ENCODE measurements around the gene TSPAN9. TPM values are rescaled to one million over a fixed set of nuclear protein-coding genes. Genes with fewer than 3 reads are reported as not detected.
A peak's percentile ranks its signal among the peaks of the same experiment; 100 is the strongest.

Gene TSPAN9
- total RNA-seq, 1 donor, result 13.0 TPM

DNA sequence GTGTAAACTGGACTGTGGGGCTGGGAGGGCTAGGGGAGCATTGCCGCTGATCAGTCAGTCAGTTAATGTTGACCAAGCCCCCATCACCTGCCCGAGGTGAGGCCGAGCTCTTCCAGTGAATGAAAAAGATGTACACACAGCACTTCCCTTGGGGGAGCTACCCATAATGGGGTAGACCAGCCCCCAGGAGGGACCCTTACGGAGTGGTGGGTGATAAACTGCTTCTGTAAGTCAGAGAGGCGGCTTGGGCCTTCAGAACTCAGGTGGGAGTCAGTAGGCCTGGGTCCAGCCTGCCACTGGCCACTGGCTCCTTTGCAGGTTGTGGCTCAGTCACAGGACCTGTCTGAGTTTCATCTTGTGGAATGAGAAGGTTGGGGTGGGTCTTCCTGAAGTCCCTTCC, 43.5 kb downstream of the TSPAN9 start:
- no peak overlapping the region for H2AFZ ChIP-seq (ENCODE audit: low read length)
- DNase-seq (ENCODE audit: insufficient read length, low spot score, missing footprints), result no peak

DNA sequence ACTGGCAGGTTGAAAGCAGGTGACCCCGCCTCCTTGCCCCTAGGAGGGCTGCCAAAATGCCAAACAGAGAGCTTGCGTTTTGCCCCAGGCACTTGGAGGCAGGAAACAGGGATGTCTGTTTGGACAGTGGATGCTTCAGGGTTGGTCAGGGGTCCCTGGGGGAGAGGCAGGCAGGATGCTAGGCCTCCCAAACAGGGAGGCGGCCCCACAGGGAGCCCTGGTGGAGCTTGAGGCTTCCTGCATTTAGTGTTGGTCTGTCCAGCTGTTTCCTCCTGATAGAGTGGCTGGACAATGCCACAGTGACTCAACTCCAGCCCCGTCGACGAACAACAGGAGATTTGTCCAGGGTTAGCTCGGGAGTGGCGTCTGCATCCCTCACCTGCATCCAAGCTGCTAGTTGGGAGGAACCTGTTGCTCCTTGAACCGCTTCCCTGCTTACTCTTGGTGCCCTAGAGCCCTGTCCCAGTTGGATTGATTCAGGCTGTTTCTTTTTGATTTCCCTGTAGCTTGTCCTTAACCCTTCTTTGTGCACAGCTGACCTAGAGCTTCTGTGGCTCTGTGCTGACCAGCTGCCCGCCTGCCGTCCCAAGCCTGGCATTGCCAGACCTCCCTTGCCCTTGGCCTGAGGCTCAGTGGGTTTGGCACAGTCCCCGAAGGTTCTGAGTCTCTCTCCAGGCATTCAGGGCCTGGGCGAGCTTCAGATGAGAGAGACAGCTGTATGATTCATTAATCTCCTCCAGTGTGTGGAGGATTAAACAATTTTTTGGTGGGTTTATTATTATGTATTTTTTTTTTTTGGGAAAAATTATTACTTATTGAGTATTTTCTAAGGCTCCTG, 45.9 kb downstream of the TSPAN9 start:
- Histone ChIP-seq H4K20me1 (ENCODE audit: insufficient read depth, low read length) (peaks cover 18% of the 10 kb centered on the region), H3K4me3 (ENCODE audit: insufficient read depth, low read length) (no peak overlapping the region), H3K27ac (ENCODE audit: low read depth, low read length) (peak overlapping the region; percentile 88), H3K79me2 (ENCODE audit: insufficient read depth, low read length) (no peaks in the 10 kb centered on the region), H3K4me1 (ENCODE audit: insufficient read depth, low read length) (peaks cover 31% of the 10 kb centered on the region), H3K9me3 (ENCODE audit: low read depth, low read length) (peaks cover 2% of the 10 kb centered on the region), H3K4me2 (ENCODE audit: insufficient read depth, low read length) (peak overlapping the region; percentile 81), H3K36me3 (ENCODE audit: insufficient read depth, low read length) (no peaks in the 10 kb centered on the region), H2AFZ (ENCODE audit: low read length) (no peak overlapping the region), H3K27me3 (ENCODE audit: insufficient read depth, low read length) (peaks cover 4% of the 10 kb centered on the region)
- TF ChIP-seq, protein P1, sequence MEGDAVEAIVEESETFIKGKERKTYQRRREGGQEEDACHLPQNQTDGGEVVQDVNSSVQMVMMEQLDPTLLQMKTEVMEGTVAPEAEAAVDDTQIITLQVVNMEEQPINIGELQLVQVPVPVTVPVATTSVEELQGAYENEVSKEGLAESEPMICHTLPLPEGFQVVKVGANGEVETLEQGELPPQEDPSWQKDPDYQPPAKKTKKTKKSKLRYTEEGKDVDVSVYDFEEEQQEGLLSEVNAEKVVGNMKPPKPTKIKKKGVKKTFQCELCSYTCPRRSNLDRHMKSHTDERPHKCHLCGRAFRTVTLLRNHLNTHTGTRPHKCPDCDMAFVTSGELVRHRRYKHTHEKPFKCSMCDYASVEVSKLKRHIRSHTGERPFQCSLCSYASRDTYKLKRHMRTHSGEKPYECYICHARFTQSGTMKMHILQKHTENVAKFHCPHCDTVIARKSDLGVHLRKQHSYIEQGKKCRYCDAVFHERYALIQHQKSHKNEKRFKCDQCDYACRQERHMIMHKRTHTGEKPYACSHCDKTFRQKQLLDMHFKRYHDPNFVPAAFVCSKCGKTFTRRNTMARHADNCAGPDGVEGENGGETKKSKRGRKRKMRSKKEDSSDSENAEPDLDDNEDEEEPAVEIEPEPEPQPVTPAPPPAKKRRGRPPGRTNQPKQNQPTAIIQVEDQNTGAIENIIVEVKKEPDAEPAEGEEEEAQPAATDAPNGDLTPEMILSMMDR (IDR thresholded peaks at IDR 0.05; ENCODE audit: extremely low read depth, low read depth, low read length), result peak; percentile 23
- peak; percentile 93 for DNase-seq (ENCODE audit: insufficient read length, low spot score, missing footprints)

More for the DNA sequence above, 43.5 kb downstream of the TSPAN9 start:
- H3K79me2 ChIP-seq (ENCODE audit: insufficient read depth, low read length), result no peaks in the 10 kb centered on the region
- no peaks in the 10 kb centered on the region for H3K9me3 ChIP-seq (ENCODE audit: low read depth, low read length)
- peaks cover 45% of the 10 kb centered on the region for H3K4me1 ChIP-seq (ENCODE audit: insufficient read depth, low read length)
- peaks cover 24% of the 10 kb centered on the region for H4K20me1 ChIP-seq (ENCODE audit: insufficient read depth, low read length)
- H3K4me3 ChIP-seq (ENCODE audit: insufficient read depth, low read length), result no peak overlapping the region
- H3K27ac ChIP-seq (ENCODE audit: low read depth, low read length), result no peak overlapping the region
- H3K4me2 ChIP-seq (ENCODE audit: insufficient read depth, low read length), result no peak overlapping the region
- H3K36me3 ChIP-seq (ENCODE audit: insufficient read depth, low read length), result no peaks in the 10 kb centered on the region
- peaks cover 4% of the 10 kb centered on the region for H3K27me3 ChIP-seq (ENCODE audit: insufficient read depth, low read length)
- TF ChIP-seq, protein P1 (IDR thresholded peaks at IDR 0.05; ENCODE audit: extremely low read depth, low read depth, low read length), result no peak

DNA sequence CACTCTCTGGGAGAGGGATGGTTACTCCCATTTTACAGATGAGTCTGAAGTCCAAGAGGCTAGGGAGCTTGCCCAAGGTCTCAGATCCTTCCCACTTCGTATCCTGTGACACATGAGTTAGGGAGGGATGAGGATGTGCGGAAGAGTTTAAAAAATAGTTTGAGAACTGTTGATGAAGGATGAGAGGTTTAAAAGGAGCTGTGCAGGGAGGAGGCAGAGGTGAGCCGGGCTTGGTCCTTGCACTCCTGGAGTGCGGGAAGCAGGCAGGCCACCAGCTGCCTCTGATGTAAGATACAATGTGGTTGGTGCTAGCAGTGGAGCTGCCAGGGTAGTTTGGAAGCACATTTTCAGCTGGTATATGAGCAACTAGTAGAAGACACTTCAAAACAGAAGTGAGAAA, 46.5 kb downstream of the TSPAN9 start:
- H2AFZ ChIP-seq (ENCODE audit: low read length), result no peak overlapping the region
- H3K4me2 ChIP-seq (ENCODE audit: insufficient read depth, low read length), result peak overlapping the region; percentile 21
- H3K36me3 ChIP-seq (ENCODE audit: insufficient read depth, low read length), result no peaks in the 10 kb centered on the region
- no peak overlapping the region for H3K4me3 ChIP-seq (ENCODE audit: insufficient read depth, low read length)
- peaks cover 2% of the 10 kb centered on the region for H3K9me3 ChIP-seq (ENCODE audit: low read depth, low read length)
- peaks cover 18% of the 10 kb centered on the region for H4K20me1 ChIP-seq (ENCODE audit: insufficient read depth, low read length)
- TF ChIP-seq, protein P1 (IDR thresholded peaks at IDR 0.05; ENCODE audit: extremely low read depth, low read depth, low read length), result no peak
- H3K27me3 ChIP-seq (ENCODE audit: insufficient read depth, low read length), result peaks cover 4% of the 10 kb centered on the region
- DNase-seq (ENCODE audit: insufficient read length, low spot score, missing footprints), result no peak
- H3K4me1 ChIP-seq (ENCODE audit: insufficient read depth, low read length), result peaks cover 31% of the 10 kb centered on the region
- H3K27ac ChIP-seq (ENCODE audit: low read depth, low read length), result peak overlapping the region; percentile 38
- H3K79me2 ChIP-seq (ENCODE audit: insufficient read depth, low read length), result no peaks in the 10 kb centered on the region

DNA sequence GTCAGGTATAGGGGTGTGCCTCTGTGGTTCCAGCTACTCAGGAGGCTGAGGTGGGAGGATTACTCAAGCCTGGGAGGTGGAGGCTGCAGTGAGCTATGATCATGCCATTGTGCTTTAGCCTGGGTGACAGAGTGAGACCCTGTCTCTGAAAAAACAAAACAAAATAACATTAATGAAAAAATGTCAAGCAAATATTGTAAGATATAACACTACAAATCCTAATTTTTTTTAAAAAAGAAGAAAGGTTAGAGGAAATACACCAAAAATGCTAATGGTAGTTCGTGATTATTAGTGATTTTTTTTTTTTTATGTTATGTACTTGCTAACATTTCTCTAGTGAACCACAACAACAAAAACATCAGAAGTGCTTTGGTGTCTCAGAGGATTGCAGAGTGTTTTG, 47.7 kb downstream of the TSPAN9 start:
- H3K27ac ChIP-seq (ENCODE audit: low read depth, low read length), result no peak overlapping the region
- no peaks in the 10 kb centered on the region for H3K27me3 ChIP-seq (ENCODE audit: insufficient read depth, low read length)

More for the DNA sequence above, 47.7 kb downstream of the TSPAN9 start:
- Histone ChIP-seq H3K9me3 (ENCODE audit: low read depth, low read length) (peaks cover 2% of the 10 kb centered on the region), H3K4me3 (ENCODE audit: insufficient read depth, low read length) (no peak overlapping the region), H4K20me1 (ENCODE audit: insufficient read depth, low read length) (peaks cover 12% of the 10 kb centered on the region), H2AFZ (ENCODE audit: low read length) (no peak overlapping the region), H3K4me1 (ENCODE audit: insufficient read depth, low read length) (peaks cover 29% of the 10 kb centered on the region), H3K79me2 (ENCODE audit: insufficient read depth, low read length) (no peaks in the 10 kb centered on the region), H3K4me2 (ENCODE audit: insufficient read depth, low read length) (no peak overlapping the region), H3K36me3 (ENCODE audit: insufficient read depth, low read length) (no peaks in the 10 kb centered on the region)
- no peak for DNase-seq (ENCODE audit: insufficient read length, low spot score, missing footprints)
- TF ChIP-seq, protein P1 (IDR thresholded peaks at IDR 0.05; ENCODE audit: extremely low read depth, low read depth, low read length), result no peak

All from osteoblast (primary cell).